Lung (tissue), 12 donors: ENCODE results near the gene MS4A6E. TPM values are rescaled to one million over a fixed set of nuclear protein-coding genes. Genes with fewer than 3 reads are reported as not detected.

Source experiments
- ATAC-seq: fragments of 200-7000 bp; cut with Tn5 transposase; one replicate; pipeline ENCODE4 v1.9.1; 2020; ENCODE audit warnings: moderate number of reproducible peaks; ENCODE audit not compliant: insufficient read depth, low FRiP score
- DNase-seq, 3 donors: peaks; one replicate each; pipeline ENCODE4 v3.0.0-alpha.2; 2013 to 2017
- H3K27ac ChIP-seq, 2 donors: one replicate each; pipeline ENCODE4 v1.5.1; 2013; ENCODE audit warnings: mild to moderate bottlenecking in 2 of 2, moderate library complexity in 2 of 2, control low read depth in 1 of 2, inconsistent platforms in 1 of 2, low read depth in 1 of 2, low read length in 1 of 2
- H3K27me3 ChIP-seq, 3 donors: one replicate each; pipeline ENCODE4 v1.5.1; 2013; ENCODE audit warnings: low read length in 2 of 3; ENCODE audit not compliant: control insufficient read depth in 3 of 3, insufficient read depth in 3 of 3
- H3K36me3 ChIP-seq, 4 donors: one replicate each; pipeline ENCODE4 v1.5.1; 2013; ENCODE audit warnings: low read length in 4 of 4, mild to moderate bottlenecking in 1 of 4, moderate library complexity in 1 of 4; ENCODE audit not compliant: control insufficient read depth in 4 of 4, insufficient read depth in 4 of 4
- H3K4me1 ChIP-seq, 5 donors: one replicate each; pipeline ENCODE4 v1.5.1; 2013; ENCODE audit warnings: low read length in 5 of 5, mild to moderate bottlenecking in 2 of 5, moderate library complexity in 1 of 5; ENCODE audit not compliant: control insufficient read depth in 5 of 5, insufficient read depth in 5 of 5
- H3K4me3 ChIP-seq: one replicate; pipeline ENCODE4 v1.5.1; 2013; ENCODE audit warnings: mild to moderate bottlenecking, control low read depth, moderate library complexity
- H3K9ac ChIP-seq, 2 donors: one replicate each; pipeline ENCODE4 v1.5.1; 2013; ENCODE audit warnings: low read length in 2 of 2, control low read depth in 1 of 2; ENCODE audit not compliant: insufficient read depth in 1 of 2
- H3K9me3 ChIP-seq, 4 donors: one replicate each; pipeline ENCODE4 v1.5.1; 2013; ENCODE audit warnings: low read length in 3 of 4, mild to moderate bottlenecking in 1 of 4, moderate library complexity in 1 of 4; ENCODE audit not compliant: control insufficient read depth in 4 of 4, insufficient read depth in 3 of 4
- CTCF ChIP-seq: IDR thresholded peaks from 2 replicates; pipeline ENCODE4 v1.5.1; 2012; ENCODE audit warnings: mild to moderate bottlenecking; ENCODE audit errors: control extremely low read depth, extremely low read depth
- WGBS, 2 donors: extraction: QIAGEN DNeasy Blood & Tissue Kit; methylation state at CpG; one replicate each; pipeline ENCODE4 v1.1.7; 2013; 5-methylcytosine and 5-hydroxymethylcytosine counted together
- polyA plus RNA-seq, 2 donors: library from polyadenylated mRNA; stranded (reverse); fragments of 200-250 nt; gene quantifications; one replicate each; pipeline ENCODE4 v1.2.1, GENCODE V29; 2013
- total RNA-seq, 2 donors: library from RNA; depleted of rRNA in 1 of 2; stranded (reverse); fragments of >200 nt in 1 of 2; gene quantifications; one replicate each; pipeline ENCODE4 v1.2.1, GENCODE V29; 2014 to 2021
- donor health status: control.
- donor health status: control.
- donor health status: Bipolar disorder and iron deficiency.
- donor health status: healthy.
- donor health status: DM: yes; HTN: yes; CAD: no.

Gene MS4A6E
- total and polyA plus RNA-seq, 4 donors, result 0.63 to 2.6 (median 1.0) TPM; not detected in 1

DNA sequence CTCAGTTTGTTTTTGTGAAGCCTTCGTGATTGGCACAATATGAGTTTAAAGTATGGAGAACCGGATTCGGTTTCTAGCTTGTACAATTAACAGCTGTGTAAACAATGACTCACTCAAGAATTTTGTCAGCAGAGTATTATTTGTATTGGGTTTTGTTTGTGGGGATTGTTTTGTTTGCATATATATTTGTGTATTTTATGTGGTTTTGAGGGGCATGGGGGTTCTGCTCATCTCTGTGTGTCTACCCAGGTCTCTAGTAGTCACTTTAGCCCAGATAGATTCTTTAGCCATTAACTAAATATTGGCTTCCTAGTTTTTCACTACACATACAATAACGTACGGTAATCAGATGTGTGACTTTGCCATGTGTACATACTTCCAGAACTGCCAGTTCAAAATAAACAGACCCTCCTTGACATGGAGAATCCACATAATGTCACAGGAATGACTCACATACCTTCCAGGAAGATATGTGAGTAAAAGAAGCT, 43.8 kb downstream of the MS4A6E start:
- no peaks in the 10 kb centered on the region for H3K27me3 ChIP-seq
- ATAC-seq (peak; percentile 34), DNase-seq (peak in 2 of 3 donors; percentile 29 to 32)
- no peak for TF ChIP-seq CTCF
- no peaks in the 10 kb centered on the region for H3K4me1 ChIP-seq
- no peaks in the 10 kb centered on the region for H3K36me3 ChIP-seq
- H3K27ac ChIP-seq, result no peak overlapping the region
- H3K4me3 ChIP-seq, result no peak overlapping the region
- 33 to 65% methylated on average over 5 of the region's 5 CpGs for WGBS, 2 donors
- peak overlapping the region in 1 of 2 donors; percentile 7 for H3K9ac ChIP-seq
- peaks cover 0 to 2% (median 0%) of the 10 kb centered on the region in 4 donors for H3K9me3 ChIP-seq

GRCh38 chr11:60371386-60371785, 44.3 kb downstream of the MS4A6E start:
- Histone ChIP-seq H3K4me1 (no peaks in the 10 kb centered on the region), H3K9me3 (peaks cover 0 to 2% (median 0%) of the 10 kb centered on the region in 4 donors), H3K36me3 (no peaks in the 10 kb centered on the region), H3K27me3 (no peaks in the 10 kb centered on the region), H3K4me3 (no peak overlapping the region), H3K27ac (no peak overlapping the region), H3K9ac (no peak overlapping the region)
- no peak for TF ChIP-seq CTCF
- 47 to 64% methylated on average over 3 of the region's 3 CpGs for WGBS, 2 donors
- ATAC-seq (no peak), DNase-seq (no peak)

DNA sequence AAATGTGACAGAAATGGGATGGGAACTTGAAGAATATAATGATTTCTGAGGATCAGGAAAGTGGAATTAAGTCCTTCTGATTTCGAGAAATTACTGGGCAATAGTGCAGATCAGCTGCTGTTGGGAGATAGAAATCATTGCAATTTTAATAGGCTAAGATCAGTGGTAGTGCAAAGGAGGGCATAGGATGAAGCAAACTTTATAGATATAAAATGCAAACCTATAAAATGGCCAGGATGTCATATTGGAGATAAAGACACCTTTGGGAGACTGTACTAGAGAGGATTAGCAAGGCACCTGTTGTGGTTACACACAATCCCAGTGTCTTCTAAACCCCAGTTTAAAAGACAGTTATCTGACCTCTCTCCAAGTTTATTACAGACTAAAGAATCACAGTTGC, 44.8 kb downstream of the MS4A6E start:
- DNase-seq, result no peak
- Histone ChIP-seq H3K27ac (no peak overlapping the region), H3K9me3 (peaks cover 0 to 2% (median 0%) of the 10 kb centered on the region in 4 donors), H3K27me3 (no peaks in the 10 kb centered on the region), H3K9ac (no peak overlapping the region), H3K4me1 (no peaks in the 10 kb centered on the region), H3K36me3 (no peaks in the 10 kb centered on the region), H3K4me3 (no peak overlapping the region)
- WGBS, 2 donors, result 85 to 94% methylated on average over 1 of the region's 1 CpG
- no peak for TF ChIP-seq CTCF
- no peak for ATAC-seq

DNA sequence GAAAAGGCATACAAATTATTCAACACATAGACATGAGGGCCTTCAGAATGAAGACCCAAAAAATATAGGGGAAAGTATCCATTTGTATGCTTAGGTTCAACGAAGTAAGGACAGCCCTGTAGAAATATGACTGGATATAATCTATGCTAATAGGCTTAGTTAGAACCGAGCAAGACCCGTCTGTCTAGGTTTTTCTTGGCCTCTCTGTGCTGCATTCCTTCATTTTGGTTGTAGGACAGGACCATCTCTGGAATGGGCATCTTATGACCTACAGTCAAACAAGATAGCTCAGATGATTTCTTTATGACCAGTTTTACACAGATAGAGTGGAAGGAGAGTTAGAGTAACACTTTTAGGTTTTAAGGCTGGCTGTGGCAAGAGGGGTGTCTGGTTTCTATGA, 45.7 kb downstream of the MS4A6E start:
- no peaks in the 10 kb centered on the region for H3K36me3 ChIP-seq
- H3K4me3 ChIP-seq, result no peak overlapping the region
- no peaks in the 10 kb centered on the region for H3K27me3 ChIP-seq
- TF ChIP-seq CTCF, result no peak
- no peak overlapping the region for H3K27ac ChIP-seq
- no peak overlapping the region for H3K9ac ChIP-seq
- ATAC-seq (no peak), DNase-seq (no peak)
- 91 to 97% methylated on average over 3 of the region's 3 CpGs for WGBS, 2 donors
- peaks cover 0 to 2% (median 0%) of the 10 kb centered on the region in 4 donors for H3K9me3 ChIP-seq
- peaks cover 0 to 2% (median 0%) of the 10 kb centered on the region in 5 donors for H3K4me1 ChIP-seq
